GM18502 (cell line): ENCODE data around the gene NETO1.

Experiments
- ATAC-seq: cut with Tn5 transposase; IDR thresholded peaks from one replicate; pipeline ENCODE4 v1.9.1; 2021; ENCODE audit warnings: mild to moderate bottlenecking; ENCODE audit not compliant: unreplicated experiment, poor library complexity

Gene NETO1

DNA sequence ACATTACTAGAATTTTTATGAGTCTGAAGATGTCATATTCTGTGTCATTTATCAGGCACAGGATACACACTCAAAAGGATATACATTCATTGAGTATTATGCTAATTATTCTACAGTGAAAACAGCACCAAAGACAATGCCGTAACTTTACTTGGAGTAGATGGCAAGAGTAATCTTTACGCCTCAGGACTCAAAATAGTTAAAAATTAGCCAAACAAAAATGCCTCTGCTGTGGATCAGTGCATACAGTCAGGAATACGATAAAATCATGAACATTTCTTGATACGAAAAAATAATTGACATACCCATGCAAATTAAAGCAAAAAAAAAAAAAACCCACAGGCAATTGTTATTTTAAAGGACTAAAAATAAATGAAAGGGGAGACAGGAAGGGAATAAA is 129.7 kb downstream of the NETO1 start:
- no peak for ATAC-seq

DNA sequence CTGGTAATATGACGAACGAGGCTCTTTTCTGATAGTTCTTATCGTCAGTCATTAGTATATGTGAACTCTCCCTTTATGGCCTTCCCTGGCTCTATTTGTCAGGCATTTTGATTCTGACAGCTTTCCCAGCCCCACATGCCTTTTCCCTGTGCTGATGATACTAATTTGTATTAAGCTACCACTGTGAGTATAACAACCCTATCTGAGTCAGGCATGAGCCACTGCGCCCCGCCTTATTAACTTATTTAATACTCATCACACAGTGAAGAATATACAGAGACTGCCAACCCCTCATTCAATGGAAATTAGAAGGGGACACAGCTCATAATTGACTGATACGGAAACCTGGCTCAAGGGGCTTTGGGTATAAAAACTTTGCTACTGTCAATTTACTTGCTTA is 140.0 kb downstream of the NETO1 start:
- no peak for ATAC-seq

DNA sequence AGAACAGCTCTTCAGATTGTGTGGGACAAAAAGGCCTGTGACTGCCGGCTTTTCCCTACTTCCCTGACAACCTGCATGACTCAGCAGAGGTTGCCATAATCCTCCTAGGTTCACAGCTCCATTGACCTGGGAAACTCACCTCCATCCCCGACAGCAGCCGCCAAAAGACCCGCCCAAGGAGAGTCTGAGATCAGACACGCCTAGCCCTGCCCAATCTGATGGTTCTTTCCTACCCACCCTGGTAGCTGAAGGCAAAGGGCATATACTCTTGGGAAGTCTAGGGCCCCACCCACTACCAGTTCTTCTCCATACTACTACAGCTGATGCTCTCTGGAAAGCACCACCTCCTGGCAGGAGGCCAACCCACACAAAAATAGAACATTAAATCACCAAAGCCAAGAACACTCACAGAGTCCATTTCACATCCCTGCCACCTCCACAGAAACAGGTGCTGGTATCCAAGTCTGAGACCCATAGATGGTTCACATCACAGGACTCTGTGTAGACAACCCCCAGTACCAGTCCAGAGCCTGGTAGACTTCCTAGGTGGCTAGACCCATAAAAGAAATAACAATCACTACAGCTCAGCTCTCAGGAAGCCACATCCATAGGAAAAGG is 140.6 kb downstream of the NETO1 start:
- ATAC-seq: no peak

DNA sequence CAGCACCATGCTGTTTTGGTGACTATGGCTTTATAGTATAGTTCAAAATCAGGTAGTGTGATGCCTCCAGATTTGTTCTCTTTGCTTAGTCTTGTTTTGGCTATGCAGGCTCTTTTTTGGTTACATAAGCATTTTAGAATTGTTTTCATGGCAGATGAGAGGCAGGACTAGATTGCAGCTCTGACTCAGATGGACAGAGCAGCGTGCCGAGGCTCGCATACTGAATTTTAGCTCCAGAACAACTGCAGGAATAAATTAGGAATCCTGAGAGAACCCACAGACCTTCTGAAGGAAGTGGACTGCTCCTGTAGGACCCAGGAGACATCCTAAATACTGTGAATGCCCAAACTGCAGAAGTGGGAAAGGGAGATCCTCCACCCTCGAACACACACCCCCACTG is 141.6 kb downstream of the NETO1 start:
- no peak for ATAC-seq

DNA sequence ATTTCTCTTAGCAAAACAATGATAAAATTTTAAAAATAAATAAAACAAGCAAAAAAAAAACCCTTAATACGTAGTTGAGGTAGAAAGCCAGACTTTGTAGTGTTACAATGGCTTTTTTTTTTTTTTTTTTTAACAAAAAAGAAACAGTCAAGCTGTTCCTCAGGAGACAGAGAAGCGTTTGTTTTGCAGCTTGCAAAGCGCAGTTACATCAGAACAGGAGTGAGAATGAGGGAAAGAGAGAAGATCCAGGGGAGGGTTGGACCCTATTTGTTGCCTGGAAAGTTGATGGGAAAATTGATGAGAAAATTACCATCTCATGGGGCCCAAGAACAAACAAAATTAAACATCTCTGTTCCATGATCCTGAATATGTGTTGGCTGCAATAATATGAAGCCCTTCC is 146.5 kb downstream of the NETO1 start:
- no peak for ATAC-seq

DNA sequence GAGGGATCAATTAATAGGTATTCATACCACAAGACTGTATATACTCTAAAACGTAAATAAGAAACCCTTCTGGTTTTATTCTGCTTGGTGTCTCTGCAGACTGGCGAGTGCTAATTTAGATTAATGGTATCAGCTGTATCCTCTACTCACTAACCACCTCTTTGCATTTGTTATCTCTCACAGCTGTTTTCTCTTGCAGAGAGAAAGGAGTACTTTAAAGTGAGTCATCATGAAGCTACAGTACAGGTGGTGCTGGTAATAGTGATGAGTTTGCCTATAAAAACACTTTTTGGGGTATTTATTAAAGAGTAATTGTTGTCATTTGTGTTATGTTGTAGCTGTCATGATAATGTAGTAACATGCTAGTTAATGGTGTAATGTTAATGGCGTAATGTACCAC is 147.7 kb downstream of the NETO1 start:
- ATAC-seq: no peak

DNA sequence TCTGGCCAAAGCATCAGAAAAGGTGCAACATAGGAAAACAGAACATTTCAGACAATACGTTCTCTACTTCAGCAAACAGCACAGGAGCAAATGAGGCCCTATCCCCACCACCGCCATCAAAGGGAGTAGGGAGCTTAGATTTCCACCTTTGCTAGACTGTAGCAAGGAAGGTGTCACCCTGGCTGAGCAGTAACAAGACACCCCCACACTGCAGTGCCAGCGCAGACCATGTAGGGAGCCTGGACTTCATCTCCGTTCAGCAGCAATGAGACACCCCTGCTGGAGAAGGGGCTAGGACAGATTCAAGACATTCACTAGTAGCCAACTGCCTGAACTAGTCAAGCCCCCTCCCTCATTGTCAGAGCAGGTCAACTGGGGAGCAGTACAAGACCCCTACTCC is 163.6 kb downstream of the NETO1 start:
- no peak for ATAC-seq

DNA sequence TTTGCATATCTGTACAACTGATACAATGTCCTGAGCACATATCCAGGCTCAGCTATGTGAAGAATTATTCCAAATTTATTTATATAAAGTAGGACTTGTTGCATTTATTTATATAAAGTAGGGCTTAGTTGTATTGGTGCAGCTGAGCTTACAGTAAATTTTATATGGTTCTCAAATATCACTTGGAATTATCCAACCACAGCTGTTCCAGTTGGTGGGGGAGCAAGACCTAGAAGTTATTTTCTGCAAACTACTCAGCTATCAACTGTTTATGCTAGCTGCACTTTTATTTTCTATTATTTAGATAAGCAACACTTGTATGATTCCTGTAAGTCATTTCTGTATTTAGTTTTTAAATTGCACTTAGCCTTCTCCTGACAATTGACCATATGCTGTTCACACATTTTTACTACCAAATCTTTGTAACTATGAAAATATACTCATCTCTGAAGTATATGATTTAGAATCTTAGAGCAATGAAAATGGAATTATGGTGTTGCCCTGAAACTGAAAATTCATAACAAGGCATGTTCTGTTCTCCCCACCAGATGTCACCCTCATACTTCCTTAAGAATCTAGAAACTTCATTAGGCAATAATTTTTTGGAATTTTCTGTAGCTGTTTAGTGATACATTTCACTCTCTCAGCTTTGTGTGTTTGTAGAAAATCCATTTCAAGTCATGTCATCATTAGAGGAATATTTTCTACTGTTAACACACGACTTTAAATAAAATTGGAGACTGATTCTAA is 166.7 kb downstream of the NETO1 start:
- no peak for ATAC-seq

DNA sequence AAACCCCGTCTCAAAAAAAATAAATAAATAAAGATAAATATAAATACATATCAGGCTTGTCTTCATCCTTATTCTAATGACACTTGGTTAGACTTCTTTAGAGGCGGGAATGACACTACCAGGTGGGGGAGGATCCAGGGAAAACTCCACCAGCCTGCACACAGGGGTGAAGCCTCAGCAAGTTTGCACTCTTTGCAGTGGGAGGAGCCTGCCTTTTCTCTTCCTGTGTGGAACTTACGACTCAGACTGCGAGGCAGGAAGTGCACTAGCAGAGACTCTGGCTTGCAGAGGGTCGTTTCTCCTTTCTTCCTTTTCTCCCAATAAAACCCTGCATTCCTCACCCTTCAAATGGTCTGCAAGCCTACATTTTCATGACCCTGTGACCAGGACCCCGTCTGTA is 170.1 kb downstream of the NETO1 start:
- no peak for ATAC-seq

DNA sequence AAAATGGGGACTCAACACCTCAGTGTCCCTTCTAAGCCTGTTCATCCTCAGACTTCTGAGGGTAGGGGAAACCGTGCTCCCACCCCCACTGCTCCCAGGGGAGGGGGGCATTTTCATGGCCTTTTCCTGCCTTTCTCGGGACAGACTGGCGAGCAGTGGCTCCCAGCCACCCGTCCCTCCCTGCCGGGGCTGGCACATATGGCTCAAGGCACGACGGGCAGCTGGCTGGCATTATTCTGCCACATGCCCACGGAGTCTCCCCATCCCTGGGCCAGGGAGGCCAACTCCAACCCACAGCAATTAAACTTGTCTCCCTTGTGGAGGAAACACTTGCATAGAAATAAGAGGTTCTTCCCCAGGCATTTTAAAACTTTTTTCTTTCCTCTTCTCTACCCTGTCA is 175.2 kb downstream of the NETO1 start:
- no peak for ATAC-seq
